GM23248 (cell line): ENCODE results near the gene SLC37A1.

Experiments used
- EZH2 ChIP-seq: fragments of 200-600 bp; sonication (generic); IDR thresholded peaks from 2 replicates; pipeline ENCODE4 v1.6.1; 2018; ENCODE audit warnings: antibody characterized with exemption, mild to moderate bottlenecking; ENCODE audit not compliant: insufficient read depth, poor library complexity, severe bottlenecking
- EZH2phosphoT487 ChIP-seq: fragments of 200-600 bp; sonication (generic); IDR thresholded peaks from 2 replicates; pipeline ENCODE4 v1.6.1; 2018; ENCODE audit warnings: antibody characterized with exemption, moderate library complexity, mild to moderate bottlenecking, low read depth; ENCODE audit not compliant: insufficient read depth

GRCh38 chr21:42555756-42556438 is 42.2 kb downstream of the SLC37A1 start:
- TF ChIP-seq EZH2 (no peak), EZH2phosphoT487 (no peak)
